Measurements from ENCODE around the gene GUCA2B.

- TF ChIP-seq POLR2A (IDR thresholded peaks at IDR 0.05) (no peak), CTCF (IDR thresholded peaks at IDR 0.05) (no peak), POLR2AphosphoS5 (IDR thresholded peaks at IDR 0.05) (no peak)
These were observed 7.9 kb upstream of the GUCA2B start for GRCh38 chr1:42145389-42145716.

Data from stomach (tissue), 4 donors.